CD4-positive, alpha-beta T cell treated with Interleukin-6 at 100 ng/mL for 8 hours (primary cell): ENCODE measurements around the gene F8.

Experiments
- DNase-seq: peaks from one replicate; pipeline ENCODE4 v3.0.0-alpha.2; 2020; ENCODE audit warnings: mixed read lengths, low spot score

Gene F8

GRCh38 chrX:154813801-154814200 lies 208.7 kb downstream of the F8 start:
- DNase-seq = no peak

DNA sequence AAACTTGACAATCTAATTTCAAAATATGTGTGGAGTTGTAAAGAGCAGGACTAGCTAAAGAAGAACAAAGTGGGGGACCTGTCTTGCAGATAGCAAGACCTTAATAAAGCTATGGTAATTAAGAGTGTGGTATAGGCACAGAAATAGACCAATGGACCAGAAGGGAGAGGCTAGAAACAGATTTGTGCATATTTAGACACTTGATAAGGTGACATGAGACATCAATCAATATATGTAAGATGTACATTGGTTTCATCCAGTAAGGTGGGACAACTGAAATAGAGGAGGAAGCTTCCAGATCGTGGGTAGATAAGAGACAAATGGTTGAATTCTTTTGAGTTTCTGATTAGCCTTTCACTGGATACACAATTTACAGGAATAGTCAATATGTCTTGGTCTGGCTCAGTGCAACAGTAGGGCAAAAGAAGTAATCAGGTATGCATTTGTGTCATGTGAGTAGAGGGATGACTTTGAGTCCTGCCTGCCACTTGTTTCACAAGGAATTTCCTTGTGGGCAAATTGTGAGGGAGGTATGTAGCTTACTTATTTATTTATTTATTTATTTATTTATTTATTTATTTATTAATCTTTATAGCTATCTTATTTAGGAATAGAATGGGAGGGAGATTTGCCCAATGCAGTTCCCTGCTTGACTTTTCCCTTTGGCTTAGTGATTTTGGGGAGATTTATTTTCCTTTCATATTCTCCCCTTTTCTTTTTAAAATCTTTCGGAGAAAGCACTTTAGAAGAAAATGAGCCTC lies 210.0 kb downstream of the F8 start:
- DNase-seq = no peak

DNA sequence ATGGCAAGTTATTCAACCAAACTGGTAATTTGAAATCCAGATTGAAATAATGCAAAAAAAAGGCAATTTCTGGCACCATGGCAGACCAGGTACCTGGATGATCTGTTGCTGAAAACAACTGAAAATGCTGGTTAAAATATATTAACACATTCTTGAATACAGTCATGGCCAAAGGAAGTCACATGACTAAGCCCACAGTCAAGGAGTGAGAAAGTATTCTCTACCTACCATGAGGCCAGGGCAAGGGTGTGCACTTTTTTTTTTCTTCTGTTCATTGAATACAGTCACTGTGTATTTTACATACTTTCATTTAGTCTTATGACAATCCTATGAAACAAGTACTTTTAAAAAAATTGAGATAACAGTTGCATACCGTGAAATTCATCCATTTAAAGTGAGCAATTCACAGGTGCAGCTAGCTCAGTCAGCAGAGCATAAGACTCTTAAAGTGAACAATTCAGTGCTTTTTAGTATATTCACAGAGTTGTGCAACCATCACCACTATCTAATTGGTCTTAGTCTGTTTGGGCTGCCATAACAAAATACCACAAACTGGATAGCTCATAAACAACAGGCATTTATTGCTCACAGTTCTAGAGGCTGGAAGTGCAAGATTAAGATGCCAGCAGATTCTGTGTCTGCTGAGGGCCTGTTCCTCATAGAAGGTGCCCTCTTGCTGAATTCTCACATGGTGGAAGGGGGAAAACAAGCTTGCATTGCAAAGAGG lies 212.4 kb downstream of the F8 start:
- DNase-seq = no peak

DNA sequence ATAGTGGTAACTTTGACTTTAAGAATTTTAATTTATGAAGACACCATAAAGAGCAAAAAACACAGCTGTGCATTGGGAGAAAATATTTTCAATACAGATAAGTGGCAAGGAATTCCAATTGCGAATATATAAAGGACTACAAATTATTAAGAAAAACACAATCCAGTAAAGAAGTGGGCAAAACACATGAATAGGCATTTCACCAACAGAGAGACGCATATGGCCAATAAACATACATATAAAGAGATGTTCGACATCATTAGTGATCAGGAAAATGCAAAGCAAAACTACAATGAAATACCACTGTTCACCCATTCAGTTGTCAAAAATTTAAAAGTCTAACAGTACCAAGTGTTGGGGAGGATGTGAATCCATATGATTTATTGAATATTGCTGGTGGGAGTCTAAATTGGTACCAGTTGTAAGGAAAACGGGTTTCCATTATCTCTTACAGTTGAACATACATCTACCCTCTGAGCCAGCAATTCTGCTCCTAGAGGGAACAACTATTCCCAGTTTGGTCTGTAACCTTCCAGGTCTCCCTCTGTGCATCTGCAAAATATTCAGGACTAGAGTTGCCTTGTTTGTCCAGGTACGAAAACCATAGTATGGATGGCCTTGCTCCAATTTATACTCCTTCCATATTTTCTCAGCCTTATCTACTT lies 215.6 kb downstream of the F8 start:
- DNase-seq = no peak

DNA sequence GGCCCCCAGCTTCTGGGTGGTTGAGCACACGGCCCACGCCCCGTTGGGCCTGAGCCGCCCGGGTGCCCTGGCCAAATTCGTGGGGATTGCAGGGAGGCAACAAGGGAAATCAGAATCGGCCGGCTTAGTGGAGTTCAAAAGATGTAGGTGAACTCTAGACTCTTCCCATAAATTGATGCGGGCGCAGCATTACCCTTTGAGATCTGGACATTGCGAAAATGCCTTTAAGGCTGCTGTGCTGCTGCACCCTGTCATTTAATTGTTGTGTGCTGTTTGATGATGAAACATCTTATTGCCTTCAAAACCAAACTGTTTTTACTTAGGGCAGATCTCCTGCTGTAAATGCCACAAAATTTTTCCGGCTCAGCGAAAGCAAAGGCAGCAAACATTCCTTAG lies 216.8 kb downstream of the F8 start:
- DNase-seq = no peak

DNA sequence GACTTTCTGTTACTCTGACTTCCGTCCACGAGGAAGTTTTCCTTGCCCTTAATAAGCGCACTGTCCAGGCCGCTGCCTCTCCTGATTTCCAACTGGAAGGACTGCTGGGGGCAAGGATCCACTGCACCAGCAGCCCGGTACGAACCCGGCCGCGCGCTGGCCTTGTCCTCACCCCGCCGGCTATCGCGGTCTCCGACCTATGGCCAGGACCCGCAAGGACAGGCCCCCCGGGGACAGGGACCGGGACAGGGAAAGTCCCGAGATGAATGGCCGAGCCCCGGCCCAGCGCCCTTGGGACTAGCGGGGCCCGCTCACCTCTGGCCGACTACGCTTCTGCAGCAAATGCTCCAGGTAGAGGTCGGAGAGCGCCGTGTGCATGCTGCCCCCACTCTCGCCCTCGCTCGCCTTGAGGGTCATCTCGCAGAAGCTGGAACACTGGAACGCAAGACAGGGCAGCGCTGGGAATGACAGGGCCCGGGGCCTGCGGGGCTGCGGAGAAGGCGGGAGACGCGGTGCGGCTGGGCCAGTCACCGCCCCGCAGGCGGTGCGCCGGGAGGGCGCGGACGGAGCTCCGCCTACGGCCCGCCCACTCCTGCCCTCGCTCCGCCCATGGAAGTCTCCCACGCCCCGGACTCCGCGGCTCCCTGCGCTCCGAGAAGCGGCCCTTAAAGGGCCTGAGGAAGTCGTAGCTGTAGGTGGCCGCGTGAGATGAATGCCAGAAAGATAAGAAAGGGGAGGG lies 217.4 kb downstream of the F8 start, which contains the start of gene MPP1:
TSS of gene MPP1 (minus strand) at position 529 of the 739 bp plus-strand sequence. CDS start at position 417, 112 bp downstream.
- peak; percentile 67 for DNase-seq

GRCh38 chrX:154804261-154804956 lies 218.1 kb downstream of the F8 start:
- DNase-seq = no peak

DNA sequence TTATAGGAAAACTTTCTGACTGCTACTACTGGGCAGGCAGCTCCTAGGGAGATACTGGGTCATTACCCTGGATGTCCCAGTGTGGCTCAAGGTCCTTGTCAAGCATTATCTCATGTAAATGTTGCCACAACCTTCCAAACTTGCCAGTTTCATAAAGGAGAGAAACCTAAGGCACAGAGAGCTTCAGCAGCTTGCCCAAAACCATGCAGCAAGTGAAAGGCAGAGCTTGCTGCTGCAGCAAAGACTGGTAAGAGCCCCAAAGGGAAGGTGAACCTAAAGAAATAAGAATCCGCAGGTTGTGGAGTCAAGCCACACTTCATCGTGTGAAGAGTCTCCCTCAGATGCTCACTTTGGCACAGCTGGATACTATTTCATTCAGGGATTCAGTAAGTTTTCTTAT lies 219.6 kb downstream of the F8 start:
- no peak for DNase-seq

- no peak for DNase-seq
Observed at GRCh38 chrX:154800478-154801210, 221.9 kb downstream of the F8 start.

- DNase-seq = no peak
Observed at GRCh38 chrX:154799556-154800348, 222.8 kb downstream of the F8 start.

DNA sequence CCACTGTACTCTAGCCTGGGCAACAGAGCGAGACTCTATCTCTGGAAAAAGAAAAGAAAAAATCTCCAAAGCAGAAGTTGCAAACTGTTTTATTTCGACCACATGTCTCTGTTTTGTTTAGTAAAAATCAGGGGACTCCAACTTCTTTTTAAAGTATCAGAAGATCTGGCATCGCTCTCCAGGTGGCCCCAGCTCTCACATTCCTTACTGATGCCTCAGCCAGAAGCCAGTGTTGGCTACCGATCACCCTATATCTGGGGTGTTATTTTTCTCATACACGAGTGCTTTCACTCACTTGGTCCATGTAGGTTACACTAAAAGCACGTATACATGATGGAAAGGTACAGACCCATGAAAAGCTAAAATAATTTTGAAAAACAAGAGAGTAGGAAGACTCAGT lies 225.5 kb downstream of the F8 start:
- DNase-seq = no peak

DNA sequence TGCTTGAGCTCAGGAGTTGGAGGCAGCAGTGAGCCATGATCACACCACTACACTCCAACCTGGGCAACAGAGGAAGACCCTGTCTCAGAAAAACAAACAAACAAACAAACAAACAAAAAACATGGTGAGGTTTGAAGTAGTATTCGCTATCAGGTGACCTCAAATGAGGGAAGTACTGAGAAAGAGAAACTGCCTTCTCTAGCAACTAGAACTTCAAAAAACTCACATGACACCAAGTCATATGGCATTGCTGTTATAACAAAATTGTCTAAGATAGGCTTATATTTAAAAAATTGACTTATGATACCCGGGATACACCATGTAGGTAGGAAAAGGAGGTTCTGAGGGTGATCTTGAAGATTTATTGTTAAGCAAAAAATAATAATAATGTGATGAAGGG lies 227.5 kb downstream of the F8 start:
- DNase-seq = no peak

- DNase-seq = no peak
Observed at GRCh38 chrX:154793084-154793795, 229.3 kb downstream of the F8 start.

GRCh38 chrX:154791939-154792338 lies 230.6 kb downstream of the F8 start:
- no peak for DNase-seq

DNA sequence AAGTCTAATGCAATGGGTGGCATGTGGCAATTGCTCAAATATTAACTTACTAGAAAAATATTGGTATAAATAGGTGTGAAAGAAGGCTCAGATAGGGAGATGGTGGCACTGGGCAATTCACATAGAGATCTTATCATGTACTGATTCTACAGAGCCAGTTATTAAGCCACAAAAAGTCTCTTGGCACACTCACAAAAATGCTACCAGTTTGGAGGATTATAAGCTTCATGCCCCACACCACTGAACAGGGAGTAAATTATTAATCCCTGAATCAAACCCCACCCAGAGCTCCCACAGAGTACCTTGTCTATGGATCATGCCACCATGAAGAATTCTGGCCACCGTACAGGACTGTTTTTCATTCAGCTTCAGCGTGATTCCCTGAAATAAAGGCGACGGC lies 231.1 kb downstream of the F8 start:
- DNase-seq = no peak
